ENCODE measurements around the gene DCLRE1A.
"Not testable (repeated sequence)": the region's sequence is repeated elsewhere in the genome, so short reads cannot be mapped to it uniquely, and the experiment has no call there.

The DCLRE1A gene

GRCh38 chr10:113857210-113857609, 3.3 kb upstream of the DCLRE1A start:
- DNase-seq, result no peak

- no peak for DNase-seq
Measured at GRCh38 chr10:113856563-113856962, 2.7 kb upstream of the DCLRE1A start.

DNA sequence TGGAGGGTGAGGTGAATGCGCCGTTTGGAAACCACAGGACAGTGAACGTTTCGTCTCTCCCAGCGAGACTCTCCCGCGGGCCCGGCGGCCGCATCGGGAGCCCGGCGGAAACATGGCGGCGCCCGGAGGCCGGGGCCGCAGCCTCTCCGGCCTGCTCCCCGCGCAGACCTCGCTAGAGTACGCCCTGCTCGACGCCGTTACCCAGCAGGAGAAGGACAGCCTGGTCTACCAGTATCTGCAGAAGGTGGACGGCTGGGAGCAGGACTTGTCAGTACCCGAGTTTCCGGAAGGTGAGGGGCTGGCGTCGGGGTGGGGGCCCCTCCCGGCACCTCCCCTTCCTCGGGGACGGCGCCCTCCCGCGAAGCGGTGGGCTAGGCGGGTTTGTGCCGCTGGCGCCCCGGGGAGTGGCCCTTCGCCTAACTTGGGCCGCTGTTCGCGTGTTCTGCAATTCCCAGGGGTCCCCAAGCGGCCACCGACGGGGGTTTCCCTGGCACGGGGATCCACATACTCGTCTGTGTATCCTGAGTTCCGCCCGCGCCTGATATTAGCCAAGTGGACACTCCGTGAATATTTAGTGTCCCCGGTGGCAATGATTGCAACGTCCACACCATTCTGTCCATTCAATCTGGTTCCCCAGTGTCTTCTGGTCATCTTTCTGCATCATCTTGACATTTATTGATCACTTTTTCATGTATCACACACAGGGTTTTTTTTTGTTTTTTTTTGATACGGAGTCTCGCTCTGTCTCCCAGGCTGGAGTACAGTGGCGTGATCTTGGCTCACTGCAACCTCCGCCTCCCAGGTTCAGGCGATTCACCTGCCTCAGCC, 1.1 kb upstream of the DCLRE1A start:
- peak; percentile 49 to 50 for DNase-seq

DNA sequence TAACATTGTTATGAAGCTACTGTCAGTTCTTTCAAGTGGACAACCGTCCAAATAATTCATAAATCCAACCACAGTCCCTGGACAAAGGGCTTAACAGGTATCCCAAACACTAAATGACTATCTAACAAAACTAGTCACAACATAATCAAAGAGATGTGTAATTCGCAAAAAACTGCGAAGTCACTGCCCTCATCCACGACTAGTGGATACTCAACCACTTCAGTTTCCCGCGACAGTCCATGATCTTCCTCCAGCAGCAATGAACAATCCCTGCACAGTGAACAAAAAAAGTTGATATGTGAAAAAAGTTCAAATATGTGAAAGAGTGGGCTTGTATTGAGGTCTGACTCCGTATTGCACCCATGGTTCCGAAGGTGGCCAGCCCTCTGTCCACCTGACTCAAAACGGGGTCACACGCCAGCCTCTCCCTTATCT, 287 bp downstream of the DCLRE1A start:
- DNase-seq, result no peak

- DNase-seq, result no peak
Measured at GRCh38 chr10:113849946-113850345, 3.9 kb downstream of the DCLRE1A start.

- no peak for DNase-seq
Measured at GRCh38 chr10:113849140-113849803, 4.6 kb downstream of the DCLRE1A start.

DNA sequence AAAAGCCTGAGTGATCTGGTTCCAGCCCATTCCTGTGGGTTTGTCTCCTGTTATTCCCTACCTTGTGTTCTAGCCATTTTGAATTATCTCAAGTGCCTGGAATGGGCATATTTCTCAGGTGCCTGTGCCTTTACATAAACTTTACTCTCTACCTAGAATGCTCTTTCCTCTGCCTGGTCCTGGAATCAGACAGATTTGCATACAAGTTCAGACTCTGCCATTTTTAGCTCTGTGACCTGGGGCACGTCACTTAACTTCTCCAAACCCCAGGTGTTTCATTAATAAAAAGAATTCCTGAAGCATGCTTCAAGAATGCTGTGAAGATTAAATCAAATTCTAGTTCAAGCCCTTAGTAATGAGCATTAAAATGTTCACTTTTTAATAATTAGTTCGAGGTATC, 7.8 kb downstream of the DCLRE1A start:
- no peak for DNase-seq

- no peak for DNase-seq
Measured at GRCh38 chr10:113843972-113844485, 9.9 kb downstream of the DCLRE1A start.

GRCh38 chr10:113842171-113842570, 11.7 kb downstream of the DCLRE1A start:
- no peak for DNase-seq

- not testable (repeated sequence) for DNase-seq
Measured at GRCh38 chr10:113828567-113828966, 25.3 kb downstream of the DCLRE1A start.

- DNase-seq, result no peak
Measured at GRCh38 chr10:113825791-113826190, 28.1 kb downstream of the DCLRE1A start.

GRCh38 chr10:113823389-113823788, 30.5 kb downstream of the DCLRE1A start:
- DNase-seq, result no peak

DNA sequence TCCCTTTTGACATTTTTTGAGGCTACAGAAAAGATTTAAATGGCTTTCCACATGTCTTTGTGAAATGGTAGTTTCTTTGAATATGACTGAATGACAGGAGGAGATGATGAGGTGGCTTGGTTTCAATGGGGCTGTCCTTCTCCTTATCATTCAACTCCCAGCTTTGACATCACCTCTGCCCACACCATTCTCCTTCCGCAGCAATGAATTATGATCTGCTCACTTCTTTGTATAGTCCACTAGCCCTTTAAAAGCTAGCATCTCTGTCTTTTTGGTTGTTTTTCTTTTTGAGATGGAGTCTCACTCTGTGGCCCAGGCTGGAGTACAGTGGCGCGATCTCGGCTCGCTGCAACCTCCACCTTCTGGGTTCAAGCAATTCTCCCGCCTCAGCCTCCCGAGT, 31.7 kb downstream of the DCLRE1A start:
- no peak for DNase-seq

- not testable (repeated sequence) for DNase-seq
Measured at GRCh38 chr10:113821306-113821705, 32.6 kb downstream of the DCLRE1A start.

- no peak for DNase-seq
Measured at GRCh38 chr10:113820507-113820906, 33.4 kb downstream of the DCLRE1A start.

DNA sequence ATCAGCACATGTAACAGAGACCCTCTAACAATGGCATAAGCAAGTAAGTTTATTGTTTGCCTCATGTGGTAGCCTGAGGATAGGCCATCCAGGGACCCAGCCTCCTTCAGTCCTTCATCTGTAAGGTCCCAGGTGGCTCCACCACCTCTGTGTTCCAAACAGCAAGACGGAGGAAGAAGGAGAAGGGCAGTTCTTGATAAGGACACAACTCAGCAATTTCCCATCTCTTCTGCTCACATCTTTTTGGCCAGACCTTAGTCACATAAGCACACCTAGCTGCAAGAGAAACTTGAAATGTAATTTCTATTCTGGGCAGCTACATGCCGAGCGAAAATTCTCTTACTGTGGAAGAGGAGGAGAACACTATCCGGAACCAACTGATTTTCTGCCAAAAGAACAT, 33.9 kb downstream of the DCLRE1A start:
- no peak for DNase-seq

GRCh38 chr10:113814700-113815099, 39.2 kb downstream of the DCLRE1A start:
- DNase-seq, result not testable (repeated sequence)

DNA sequence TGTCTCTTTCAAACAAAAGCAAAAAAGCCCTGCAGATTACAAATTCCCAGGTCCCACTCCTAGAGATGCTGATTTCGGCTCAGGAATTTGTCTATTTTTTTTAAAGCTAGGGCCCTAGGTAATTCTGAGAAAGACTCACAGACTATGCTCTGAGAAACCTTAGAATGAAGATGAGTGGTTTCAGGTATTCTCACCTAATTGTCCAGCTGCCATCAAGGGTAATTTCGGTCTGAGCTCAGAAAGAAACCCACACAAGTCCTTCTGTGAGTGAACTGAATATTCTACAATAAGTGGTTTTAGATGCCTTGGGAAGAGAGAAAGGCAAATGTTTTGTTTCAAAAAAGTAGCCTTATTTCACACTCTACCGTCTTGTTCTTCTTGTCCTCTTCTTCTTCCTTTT, 45.7 kb downstream of the DCLRE1A start:
- DNase-seq, result no peak

DNA sequence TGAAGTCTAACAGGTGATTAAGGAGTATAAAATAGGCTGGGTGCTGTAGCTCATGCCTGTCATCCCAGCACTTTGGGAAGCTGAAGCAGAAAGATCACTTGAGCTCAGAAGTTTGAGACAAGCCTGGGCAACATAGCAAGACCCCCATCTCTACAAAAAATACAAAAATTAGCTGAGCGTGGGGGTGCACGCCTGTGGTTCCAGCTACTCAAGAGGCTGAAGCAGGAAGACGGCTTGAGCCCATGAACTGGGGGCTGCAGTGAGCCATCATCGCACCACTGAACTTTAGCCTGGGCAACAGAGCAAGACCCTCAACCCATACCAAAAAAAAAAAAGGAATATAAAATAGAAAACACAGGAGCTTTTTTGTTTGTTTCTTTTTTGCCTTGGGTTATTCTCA, 47.4 kb downstream of the DCLRE1A start:
- no peak for DNase-seq

GRCh38 chr10:113802997-113803396, 50.9 kb downstream of the DCLRE1A start:
- no peak for DNase-seq

- DNase-seq, result no peak
Measured at GRCh38 chr10:113801569-113801968, 52.3 kb downstream of the DCLRE1A start.

GRCh38 chr10:113791691-113792090, 62.2 kb downstream of the DCLRE1A start:
- no peak for DNase-seq

- DNase-seq, result no peak
Measured at GRCh38 chr10:113788604-113789083, 65.2 kb downstream of the DCLRE1A start.

All from CD4-positive, alpha-beta T cell treated with Interferon alpha-2 for 1 hour (primary cell).